C4-2B (cell line): ENCODE results near the gene NPY2R.

Source experiments
- CTCF ChIP-seq: fragments of 450-650 bp; conservative IDR thresholded peaks from 2 replicates; pipeline ENCODE4 v1.5.1; 2017; ENCODE audit warnings: mild to moderate bottlenecking
- ZFX ChIP-seq: fragments of 450-650 bp; IDR thresholded peaks from 2 replicates; pipeline ENCODE4 v1.6.1; 2017

- TF ChIP-seq CTCF, result no peak
- no peak for TF ChIP-seq ZFX
Observed at GRCh38 chr4:155187989-155188388, 20.4 kb upstream of the NPY2R start.
